DND-41 (cell line): ENCODE data around the gene CIAO3.

Source experiments
- ATAC-seq: fragments of 200-7000 bp; cut with Tn5 transposase; 3 replicates; pipeline ENCODE4 v1.9.1; 2021; ENCODE audit warnings: low read depth; ENCODE audit not compliant: insufficient read depth
- DNase-seq: peaks from one replicate; pipeline ENCODE4 v3.0.0-alpha.2; 2020
- H2AFZ ChIP-seq: 2 replicates; pipeline ENCODE4 v1.6.0; 2012; ENCODE audit warnings: low read depth, low read length
- H3K27ac ChIP-seq: 2 replicates; pipeline ENCODE4 v1.5.1; 2012; ENCODE audit warnings: low read length, inconsistent platforms
- H3K27me3 ChIP-seq: fragments of 200-600 bp; sonication (generic); 2 replicates; pipeline ENCODE4 v1.6.0; 2012; ENCODE audit warnings: low read length, mild to moderate bottlenecking, inconsistent platforms; ENCODE audit not compliant: insufficient read depth, poor library complexity
- H3K36me3 ChIP-seq: 2 replicates; pipeline ENCODE4 v1.5.1; 2012; ENCODE audit warnings: low read length, inconsistent platforms; ENCODE audit not compliant: insufficient read depth
- H3K4me1 ChIP-seq: 2 replicates; pipeline ENCODE4 v1.5.1; 2012; ENCODE audit warnings: mild to moderate bottlenecking, low read length; ENCODE audit not compliant: insufficient read depth
- H3K4me2 ChIP-seq: 2 replicates; pipeline ENCODE4 v1.6.0; 2012; ENCODE audit warnings: mild to moderate bottlenecking, moderate library complexity, low read length, inconsistent platforms; ENCODE audit not compliant: insufficient read depth
- H3K4me3 ChIP-seq, 2 experiments: fragments of 200-600 bp in 1 of 2; shearing (Covaris generic) in 1 of 2; 2 replicates each; pipeline ENCODE4 v1.5.1; 2012 to 2016; ENCODE audit warnings: inconsistent platforms in 2 of 2, low read length in 2 of 2, mild to moderate bottlenecking in 2 of 2, low read depth in 1 of 2, moderate library complexity in 1 of 2
- H3K79me2 ChIP-seq: 2 replicates; pipeline ENCODE4 v1.6.0; 2012; ENCODE audit warnings: low read length, inconsistent platforms; ENCODE audit not compliant: insufficient read depth
- H3K9ac ChIP-seq: 2 replicates; pipeline ENCODE4 v1.6.0; 2012; ENCODE audit warnings: low read depth, mild to moderate bottlenecking, inconsistent platforms, low read length, moderate library complexity
- H3K9me3 ChIP-seq: 2 replicates; pipeline ENCODE4 v1.5.1; 2012; ENCODE audit warnings: low read length, moderate library complexity, mild to moderate bottlenecking, inconsistent platforms; ENCODE audit not compliant: insufficient read depth, severe bottlenecking
- H4K20me1 ChIP-seq: 2 replicates; pipeline ENCODE4 v1.6.0; 2012; ENCODE audit warnings: low read length; ENCODE audit not compliant: insufficient read depth
- CTCF ChIP-seq: IDR thresholded peaks from 2 replicates; pipeline ENCODE4 v1.5.1; 2012; ENCODE audit warnings: borderline replicate concordance, low read length, moderate library complexity, mild to moderate bottlenecking; ENCODE audit not compliant: poor library complexity, severe bottlenecking; ENCODE audit errors: extremely low read depth
- EZH2 ChIP-seq: IDR thresholded peaks from 3 replicates; pipeline ENCODE4 v1.6.1; 2012; ENCODE audit warnings: borderline replicate concordance, low read depth, mild to moderate bottlenecking, moderate library complexity, low read length, inconsistent platforms; ENCODE audit not compliant: severe bottlenecking

CIAO3 gene

DNA sequence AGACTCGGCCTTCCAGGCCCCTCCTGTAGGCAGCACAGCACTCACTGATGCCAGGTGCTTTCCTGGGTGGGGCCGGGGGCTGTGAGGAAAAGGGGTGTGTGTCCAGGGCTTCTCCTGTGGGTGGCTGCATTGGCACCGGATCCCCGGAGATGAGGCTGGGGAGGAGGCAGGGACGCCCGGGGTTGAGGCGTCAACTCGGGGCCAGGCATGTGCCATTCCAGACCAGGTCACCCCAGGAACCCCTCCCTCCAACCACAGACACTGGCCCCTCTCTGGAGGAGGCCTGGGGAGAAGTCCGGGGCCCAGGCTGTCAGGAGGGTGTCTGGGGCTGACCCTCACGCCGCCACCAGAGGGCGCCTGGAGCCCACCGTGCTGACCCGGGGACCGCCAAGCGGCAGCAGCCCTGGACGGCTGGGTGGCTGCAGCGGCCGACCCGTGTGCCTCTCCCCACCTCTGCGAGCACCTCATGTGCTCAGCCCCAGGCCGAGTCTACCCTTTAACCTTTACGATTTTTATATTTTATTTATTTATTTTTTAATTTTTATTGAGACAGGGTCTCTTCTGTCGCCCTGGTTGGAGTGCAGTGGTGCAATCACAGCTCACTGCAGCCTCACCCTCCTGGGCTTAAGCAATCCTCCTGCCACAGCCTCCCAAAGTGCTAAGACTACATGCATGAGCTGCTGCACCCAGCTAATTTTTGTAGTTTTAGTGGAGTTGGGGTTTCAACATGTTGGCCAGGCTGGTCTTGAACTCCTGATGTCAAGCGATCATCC, 29.1 kb downstream of the CIAO3 start:
- H3K9ac ChIP-seq, result no peak overlapping the region
- peaks cover 15% of the 10 kb centered on the region for H3K79me2 ChIP-seq
- no peaks in the 10 kb centered on the region for H3K9me3 ChIP-seq
- H3K4me1 ChIP-seq, result peaks cover 30% of the 10 kb centered on the region
- no peak overlapping the region for H3K4me3 ChIP-seq
- peak; percentile 89 for TF ChIP-seq CTCF
- TF ChIP-seq EZH2, result no peak
- no peak overlapping the region for H3K27ac ChIP-seq
- peak; percentile 75 for DNase-seq
- no peaks in the 10 kb centered on the region for H3K27me3 ChIP-seq
- peak; percentile 68 for ATAC-seq
- peaks cover 21% of the 10 kb centered on the region for H4K20me1 ChIP-seq
- no peak overlapping the region for H3K4me2 ChIP-seq
- no peak overlapping the region for H2AFZ ChIP-seq
- peaks cover 5% of the 10 kb centered on the region; the same call in 1 of the 2 replicates for H3K36me3 ChIP-seq

GRCh38 chr16:711084-711483, 29.7 kb downstream of the CIAO3 start:
- ATAC-seq (no peak), DNase-seq (no peak)
- Histone ChIP-seq H3K9ac (no peak overlapping the region), H3K4me2 (no peak overlapping the region), H4K20me1 (peaks cover 15% of the 10 kb centered on the region), H3K36me3 (no peaks in the 10 kb centered on the region; the same call in 1 of the 2 replicates), H3K79me2 (peaks cover 10% of the 10 kb centered on the region), H3K4me1 (peaks cover 23% of the 10 kb centered on the region), H2AFZ (no peak overlapping the region), H3K27me3 (no peaks in the 10 kb centered on the region), H3K27ac (no peak overlapping the region), H3K4me3 (no peak overlapping the region), H3K9me3 (no peaks in the 10 kb centered on the region)
- no peak for TF ChIP-seq EZH2
- no peak for TF ChIP-seq CTCF

DNA sequence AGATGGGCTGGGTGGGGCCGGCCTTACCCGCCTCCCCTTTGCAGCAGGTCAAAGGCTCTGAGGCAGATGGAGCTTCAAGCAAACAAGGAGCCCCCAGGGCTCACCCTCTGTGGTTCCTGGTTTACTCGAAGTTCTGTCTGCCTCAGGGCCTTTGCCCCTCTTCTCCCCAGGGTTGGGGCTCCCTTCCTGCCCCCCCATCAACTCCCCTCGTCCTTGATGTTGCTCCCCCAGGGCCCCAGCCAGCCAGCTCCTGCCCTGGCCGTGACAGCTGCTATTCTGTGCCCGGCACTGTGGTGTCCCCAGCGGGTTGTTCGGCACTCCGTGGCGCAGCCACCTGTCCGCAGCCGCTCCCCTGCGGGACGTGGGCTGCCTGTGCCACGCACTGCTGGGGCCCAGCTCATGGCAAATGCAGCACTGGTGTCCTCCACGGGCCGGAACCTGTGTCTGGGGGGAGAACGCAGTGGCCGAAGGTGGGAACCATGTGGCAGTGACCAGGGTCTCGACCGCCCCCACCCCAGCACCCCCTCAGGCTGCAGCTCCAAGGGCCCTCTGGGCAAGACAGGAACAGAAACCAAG, 30.2 kb downstream of the CIAO3 start:
- DNase-seq, result no peak
- no peaks in the 10 kb centered on the region for H3K9me3 ChIP-seq
- H3K79me2 ChIP-seq, result peaks cover 5% of the 10 kb centered on the region
- H3K4me3 ChIP-seq, result no peak overlapping the region
- H3K9ac ChIP-seq, result no peak overlapping the region
- no peak overlapping the region for H2AFZ ChIP-seq
- H3K27ac ChIP-seq, result no peak overlapping the region
- no peaks in the 10 kb centered on the region for H3K27me3 ChIP-seq
- H3K4me1 ChIP-seq, result peaks cover 18% of the 10 kb centered on the region
- ATAC-seq, result no peak
- no peaks in the 10 kb centered on the region; the same call in 1 of the 2 replicates for H3K36me3 ChIP-seq
- TF ChIP-seq EZH2 (no peak), CTCF (no peak)
- no peak overlapping the region for H3K4me2 ChIP-seq
- peaks cover 11% of the 10 kb centered on the region for H4K20me1 ChIP-seq
